Astrocyte (in vitro differentiated cells and primary cell): ENCODE results near the gene AP3S2. TPM values are rescaled to one million over a fixed set of nuclear protein-coding genes. Genes with fewer than 3 reads are reported as not detected.

Source experiments
- DNase-seq: peaks from one replicate; pipeline ENCODE4 v3.0.0-alpha.2; 2010; ENCODE audit warnings: low read depth
- FAIRE-seq: peaks from 2 replicates; lab custom pipeline; 2011; peaks lifted over from hg19 to GRCh38; lab: Jason Lieb, UNC
- H2AFZ ChIP-seq: 2 replicates; pipeline ENCODE4 v1.6.0; 2012; ENCODE audit warnings: low read depth, low read length, inconsistent platforms
- H3K27ac ChIP-seq: 2 replicates; pipeline ENCODE4 v1.5.1; 2011; ENCODE audit warnings: low read depth, low read length, inconsistent platforms
- H3K27me3 ChIP-seq: 2 replicates; pipeline ENCODE4 v1.6.0; 2011; ENCODE audit warnings: low read length, inconsistent platforms; ENCODE audit not compliant: insufficient read depth
- H3K36me3 ChIP-seq: 2 replicates; pipeline ENCODE4 v1.5.1; 2011; ENCODE audit warnings: low read length, inconsistent platforms; ENCODE audit not compliant: insufficient read depth
- H3K4me1 ChIP-seq: 2 replicates; pipeline ENCODE4 v1.5.1; 2011; ENCODE audit warnings: low read length, inconsistent platforms; ENCODE audit not compliant: insufficient read depth
- H3K4me2 ChIP-seq: 2 replicates; pipeline ENCODE4 v1.6.0; 2012; ENCODE audit warnings: low read length, inconsistent platforms
- H3K4me3 ChIP-seq: 2 replicates; pipeline ENCODE4 v1.5.1; 2011; ENCODE audit warnings: low read depth, mild to moderate bottlenecking, low read length, inconsistent platforms; ENCODE audit not compliant: insufficient read depth
- H3K79me2 ChIP-seq: 2 replicates; pipeline ENCODE4 v1.6.0; 2012; ENCODE audit warnings: mild to moderate bottlenecking, low read length, inconsistent platforms; ENCODE audit not compliant: insufficient read depth
- H3K9ac ChIP-seq: 2 replicates; pipeline ENCODE4 v1.6.0; 2012; ENCODE audit warnings: mild to moderate bottlenecking, low read length, inconsistent platforms
- H3K9me3 ChIP-seq: 2 replicates; pipeline ENCODE4 v1.5.1; 2012; ENCODE audit warnings: low read depth, mild to moderate bottlenecking, low read length, inconsistent platforms; ENCODE audit not compliant: insufficient read depth
- H4K20me1 ChIP-seq: 2 replicates; pipeline ENCODE4 v1.6.0; 2012; ENCODE audit warnings: low read length, inconsistent platforms; ENCODE audit not compliant: insufficient read depth
- H3K27ac Mint-ChIP-seq: one replicate; pipeline ENCODE4 v1.8.0; 2021; ENCODE audit warnings: mild to moderate bottlenecking, mixed read lengths; ENCODE audit not compliant: unreplicated experiment
- H3K27me3 Mint-ChIP-seq: one replicate; pipeline ENCODE4 v1.8.0; 2021; ENCODE audit warnings: low read depth, mixed read lengths; ENCODE audit not compliant: unreplicated experiment
- H3K36me3 Mint-ChIP-seq: one replicate; pipeline ENCODE4 v1.8.0; 2021; ENCODE audit warnings: low read depth, mixed read lengths; ENCODE audit not compliant: unreplicated experiment
- H3K4me1 Mint-ChIP-seq: one replicate; pipeline ENCODE4 v1.8.0; 2021; ENCODE audit warnings: low read depth, mixed read lengths; ENCODE audit not compliant: unreplicated experiment
- H3K4me3 Mint-ChIP-seq: one replicate; pipeline ENCODE4 v1.8.0; 2021; ENCODE audit warnings: mild to moderate bottlenecking, moderate library complexity, mixed read lengths; ENCODE audit not compliant: unreplicated experiment
- H3K9me3 Mint-ChIP-seq: one replicate; pipeline ENCODE4 v1.8.0; 2021; ENCODE audit warnings: mild to moderate bottlenecking, mixed read lengths; ENCODE audit not compliant: unreplicated experiment
- EZH2 ChIP-seq: IDR thresholded peaks from 2 replicates; pipeline ENCODE4 v1.6.1; 2012; ENCODE audit warnings: mild to moderate bottlenecking, low read length, inconsistent platforms; ENCODE audit not compliant: insufficient read depth
- total RNA-seq: library from RNA; stranded (reverse); gene quantifications from 2 replicates; pipeline ENCODE4 v1.2.1, GENCODE V29; 2021
- TF ChIP-seq, protein P1 (sequence below): IDR thresholded peaks from 2 replicates; pipeline ENCODE4 v1.5.1; 2011; ENCODE audit warnings: low read depth, mild to moderate bottlenecking, inconsistent platforms, low read length, moderate library complexity; ENCODE audit not compliant: insufficient read depth

The AP3S2 gene
- total RNA-seq, 1 donor from 2014 or later: 41.2 TPM

DNA sequence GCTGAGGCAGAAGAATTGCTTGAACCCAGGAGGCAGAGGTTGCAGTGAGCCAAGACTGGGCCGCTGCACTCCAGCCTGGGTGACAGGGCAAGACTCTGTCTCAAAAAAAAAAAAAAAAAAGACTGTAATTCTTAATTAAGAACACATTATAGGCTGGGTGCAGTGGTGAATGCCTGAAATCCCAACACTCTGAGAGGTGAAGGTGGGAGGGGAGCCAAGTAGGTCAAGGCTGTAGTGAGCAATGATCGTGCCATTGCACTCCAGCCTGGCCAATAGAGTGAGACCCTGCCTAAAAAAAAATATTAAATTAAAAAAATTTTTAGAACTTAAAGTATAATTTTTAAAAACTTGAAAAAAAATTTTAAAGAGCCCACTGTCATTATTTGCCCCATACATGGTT is 32.4 kb upstream of the AP3S2 start:
- Histone ChIP-seq H3K4me3 (no peak overlapping the region), H3K27ac (no peak overlapping the region), H3K79me2 (no peaks in the 10 kb centered on the region), H3K9me3 (no peaks in the 10 kb centered on the region), H3K27me3 (peaks cover 3% of the 10 kb centered on the region), H3K36me3 (no peaks in the 10 kb centered on the region), H3K9ac (no peak overlapping the region), H3K4me1 (no peaks in the 10 kb centered on the region), H4K20me1 (no peaks in the 10 kb centered on the region), H3K4me2 (no peak overlapping the region), H2AFZ (no peak overlapping the region)
- DNase-seq: no peak
- H3K36me3 Mint-ChIP-seq: no peaks in the 10 kb centered on the region
- no peak for TF ChIP-seq EZH2
- TF ChIP-seq, protein P1, sequence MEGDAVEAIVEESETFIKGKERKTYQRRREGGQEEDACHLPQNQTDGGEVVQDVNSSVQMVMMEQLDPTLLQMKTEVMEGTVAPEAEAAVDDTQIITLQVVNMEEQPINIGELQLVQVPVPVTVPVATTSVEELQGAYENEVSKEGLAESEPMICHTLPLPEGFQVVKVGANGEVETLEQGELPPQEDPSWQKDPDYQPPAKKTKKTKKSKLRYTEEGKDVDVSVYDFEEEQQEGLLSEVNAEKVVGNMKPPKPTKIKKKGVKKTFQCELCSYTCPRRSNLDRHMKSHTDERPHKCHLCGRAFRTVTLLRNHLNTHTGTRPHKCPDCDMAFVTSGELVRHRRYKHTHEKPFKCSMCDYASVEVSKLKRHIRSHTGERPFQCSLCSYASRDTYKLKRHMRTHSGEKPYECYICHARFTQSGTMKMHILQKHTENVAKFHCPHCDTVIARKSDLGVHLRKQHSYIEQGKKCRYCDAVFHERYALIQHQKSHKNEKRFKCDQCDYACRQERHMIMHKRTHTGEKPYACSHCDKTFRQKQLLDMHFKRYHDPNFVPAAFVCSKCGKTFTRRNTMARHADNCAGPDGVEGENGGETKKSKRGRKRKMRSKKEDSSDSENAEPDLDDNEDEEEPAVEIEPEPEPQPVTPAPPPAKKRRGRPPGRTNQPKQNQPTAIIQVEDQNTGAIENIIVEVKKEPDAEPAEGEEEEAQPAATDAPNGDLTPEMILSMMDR: no peak
- H3K4me1 Mint-ChIP-seq: no peaks in the 10 kb centered on the region
- H3K27me3 Mint-ChIP-seq: peaks cover 12% of the 10 kb centered on the region
- no peak for FAIRE-seq
- no peak overlapping the region for H3K4me3 Mint-ChIP-seq
- H3K9me3 Mint-ChIP-seq: no peaks in the 10 kb centered on the region
- no peak overlapping the region for H3K27ac Mint-ChIP-seq

DNA sequence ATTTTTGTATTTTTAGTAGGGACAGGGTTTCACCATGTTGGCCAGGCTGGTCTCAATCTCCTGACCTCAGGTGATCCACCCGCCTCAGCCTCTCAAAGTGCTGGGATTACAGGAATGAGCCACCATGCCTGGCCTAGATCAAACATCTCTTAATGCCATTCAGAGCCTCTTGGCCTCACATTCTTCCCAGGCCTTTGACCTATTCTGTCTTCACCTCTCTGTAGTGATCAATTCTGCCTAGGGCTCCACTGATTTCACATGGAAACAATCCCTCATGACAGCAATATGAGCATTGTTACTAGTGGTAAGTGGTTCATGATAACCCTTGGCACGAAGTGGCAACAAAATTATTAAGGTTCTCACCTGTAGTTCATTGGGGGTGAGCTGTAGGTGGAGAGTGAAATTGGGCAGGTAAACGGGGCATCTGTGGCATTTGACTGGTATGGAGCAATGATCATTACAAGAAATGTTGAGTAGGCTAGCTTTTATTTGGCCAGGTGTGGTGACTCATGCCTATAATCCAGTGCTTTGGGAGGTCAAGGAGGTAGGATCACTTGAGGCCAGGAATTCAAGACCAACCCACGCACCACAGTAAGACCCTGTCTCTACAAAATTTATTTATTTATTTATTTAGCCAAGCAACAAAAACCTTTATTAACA is 23.8 kb upstream of the AP3S2 start:
- Histone ChIP-seq H3K4me3 (no peak overlapping the region), H3K36me3 (no peaks in the 10 kb centered on the region), H3K27ac (no peak overlapping the region), H3K9me3 (no peaks in the 10 kb centered on the region), H3K4me2 (no peak overlapping the region), H4K20me1 (no peaks in the 10 kb centered on the region), H3K27me3 (no peaks in the 10 kb centered on the region), H2AFZ (no peak overlapping the region), H3K79me2 (no peaks in the 10 kb centered on the region), H3K9ac (no peak overlapping the region), H3K4me1 (no peaks in the 10 kb centered on the region)
- Mint-ChIP-seq H3K9me3 (peaks cover 3% of the 10 kb centered on the region), H3K27me3 (peaks cover 8% of the 10 kb centered on the region), H3K4me1 (no peaks in the 10 kb centered on the region), H3K4me3 (no peak overlapping the region), H3K36me3 (peaks cover 2% of the 10 kb centered on the region), H3K27ac (no peak overlapping the region)
- TF ChIP-seq, protein P1: no peak
- TF ChIP-seq EZH2: no peak
- FAIRE-seq (no peak), DNase-seq (no peak)

DNA sequence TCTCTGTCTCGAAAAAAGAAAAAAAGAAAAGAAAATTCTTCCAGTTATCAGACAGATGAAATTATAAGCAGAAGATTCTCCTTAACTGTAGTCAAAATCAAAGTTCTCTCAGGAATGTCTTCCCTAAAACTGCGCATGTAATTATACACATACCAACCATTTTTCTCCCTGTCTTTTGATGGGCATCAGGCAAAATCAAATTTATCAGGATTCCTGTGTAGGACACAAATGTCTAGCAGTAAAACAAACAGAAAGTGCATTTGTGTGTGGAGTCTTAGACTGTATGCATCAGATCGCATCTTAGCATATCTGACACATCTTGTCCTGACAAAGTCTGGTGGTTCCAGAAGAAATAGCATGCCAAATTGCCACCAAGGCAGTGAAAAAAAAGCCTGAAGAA is 22.9 kb upstream of the AP3S2 start:
- H3K27ac Mint-ChIP-seq: no peak overlapping the region

More for the DNA sequence above, 22.9 kb upstream of the AP3S2 start:
- peaks cover 3% of the 10 kb centered on the region for H3K9me3 Mint-ChIP-seq
- Histone ChIP-seq H3K27me3 (no peaks in the 10 kb centered on the region), H3K9ac (no peak overlapping the region), H3K27ac (no peak overlapping the region), H2AFZ (no peak overlapping the region), H3K36me3 (no peaks in the 10 kb centered on the region), H3K9me3 (no peaks in the 10 kb centered on the region), H3K4me3 (no peak overlapping the region), H3K4me1 (peaks cover 4% of the 10 kb centered on the region), H3K4me2 (no peak overlapping the region), H4K20me1 (no peaks in the 10 kb centered on the region), H3K79me2 (no peaks in the 10 kb centered on the region)
- no peaks in the 10 kb centered on the region for H3K4me1 Mint-ChIP-seq
- no peak overlapping the region for H3K4me3 Mint-ChIP-seq
- peaks cover 2% of the 10 kb centered on the region for H3K36me3 Mint-ChIP-seq
- peaks cover 8% of the 10 kb centered on the region for H3K27me3 Mint-ChIP-seq
- no peak for FAIRE-seq
- no peak for TF ChIP-seq EZH2
- TF ChIP-seq, protein P1: no peak
- DNase-seq: no peak
